Hindlimb muscle (tissue), 1 donor: ENCODE results near the gene ORM1. TPM values are rescaled to one million over a fixed set of nuclear protein-coding genes. Genes with fewer than 3 reads are reported as not detected.

Experiments used
- DNase-seq: peaks from one replicate; pipeline ENCODE4 v3.0.0-alpha.2; 2013
- polyA plus RNA-seq: library from polyadenylated mRNA; unstranded; fragments of 120-200 nt; gene quantifications from one replicate; pipeline ENCODE4 v1.2.1, GENCODE V29; 2013; ENCODE audit not compliant: insufficient read length

The ORM1 gene
- polyA plus RNA-seq, 1 donor = 0.30 TPM

DNA sequence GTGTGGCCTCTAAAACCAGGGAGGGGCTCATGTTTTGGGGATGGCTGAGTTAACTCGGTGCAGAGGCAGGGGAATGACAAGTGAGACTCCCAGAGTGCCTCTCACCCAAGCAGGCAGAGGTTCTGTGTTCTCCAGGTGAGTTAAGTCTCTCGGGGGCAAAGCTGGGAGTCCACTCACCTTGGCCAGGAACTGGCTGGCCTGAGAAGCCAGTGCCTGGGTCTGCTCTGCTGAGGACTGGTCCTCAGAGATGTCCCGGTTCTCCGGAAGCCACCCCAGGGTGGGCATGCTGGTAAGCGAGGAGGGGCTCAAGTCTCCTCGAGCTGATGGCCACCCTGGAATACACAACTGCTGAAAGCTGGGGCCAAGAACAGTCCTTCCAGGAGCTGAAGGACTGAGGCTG, 44.5 kb downstream of the ORM1 start:
- no peak for DNase-seq

GRCh38 chr9:114367772-114368569, 45.1 kb downstream of the ORM1 start:
- DNase-seq = no peak

DNA sequence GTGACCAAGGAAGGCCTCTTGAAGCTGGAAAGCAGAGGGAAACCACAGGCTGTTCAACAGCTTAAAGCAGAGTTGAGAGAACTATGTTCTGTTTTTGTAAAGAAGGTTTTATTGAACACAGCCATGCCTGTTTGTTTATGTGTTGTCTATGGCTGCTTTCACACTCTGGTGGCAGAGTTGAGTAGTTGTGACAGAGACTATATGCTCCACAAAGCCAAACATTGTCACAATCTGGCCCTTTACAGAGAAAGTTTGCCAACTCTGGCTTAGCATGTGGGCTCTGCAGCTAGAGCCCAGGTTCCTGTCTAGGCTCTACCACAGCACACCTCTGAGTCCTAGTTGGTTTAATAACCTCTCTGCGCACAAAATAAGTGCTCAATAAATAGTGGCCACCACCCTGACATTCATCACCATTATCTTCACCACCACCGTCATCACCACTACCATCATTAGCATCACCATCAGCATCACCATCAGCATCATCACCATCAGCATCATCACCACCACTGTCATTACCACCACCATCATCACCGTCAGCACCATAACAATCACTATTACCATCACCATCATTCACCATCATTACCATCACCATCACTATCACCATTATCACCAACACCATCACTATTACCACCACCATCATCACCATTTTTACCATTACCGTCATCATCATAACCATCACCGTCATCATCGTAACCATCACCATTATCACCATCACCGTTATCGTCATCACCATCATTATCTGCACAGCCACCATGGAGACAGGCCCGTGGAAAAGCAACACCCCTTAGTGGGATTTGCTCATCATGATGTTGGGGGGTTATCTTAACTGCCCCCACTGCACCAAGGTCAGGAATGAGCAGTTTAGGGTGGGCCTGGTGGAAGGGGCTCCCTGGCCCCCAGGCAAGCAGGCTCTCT, 46.6 kb downstream of the ORM1 start:
- DNase-seq = no peak

DNA sequence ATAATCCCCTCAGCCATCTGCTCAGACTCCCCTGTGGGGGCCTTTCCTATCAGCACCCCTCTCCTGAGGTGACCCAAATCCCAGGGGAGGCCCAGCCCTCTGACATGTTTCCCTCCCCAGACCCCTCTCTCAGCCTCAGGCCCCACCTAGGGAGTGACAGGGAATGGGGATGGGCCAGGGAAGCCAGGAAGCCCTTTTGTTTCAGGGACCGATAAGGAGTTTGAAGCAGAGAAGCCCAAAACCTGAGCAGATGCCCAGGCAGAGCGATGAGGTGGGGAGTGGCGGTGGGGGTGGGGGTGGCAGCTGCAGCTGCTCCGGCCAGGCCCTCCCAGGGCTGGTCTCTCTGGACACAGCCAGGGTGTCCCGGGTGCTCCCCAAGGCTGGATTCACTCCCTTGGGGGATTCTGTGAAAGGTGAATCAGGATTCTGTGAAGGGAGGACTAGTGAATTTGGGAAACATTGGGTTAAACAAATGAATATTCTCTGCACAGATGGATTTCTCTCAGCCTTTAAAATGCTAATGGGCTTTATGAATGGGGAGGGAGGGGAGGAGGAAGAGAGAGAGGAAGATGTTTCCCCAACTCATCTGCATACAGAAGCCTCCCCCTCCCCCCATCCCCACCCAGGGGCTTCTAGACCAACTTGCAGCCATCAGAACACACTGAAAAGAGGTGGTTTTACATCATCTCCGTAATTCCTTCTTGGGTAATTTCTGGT, 47.5 kb downstream of the ORM1 start:
- no peak for DNase-seq

DNA sequence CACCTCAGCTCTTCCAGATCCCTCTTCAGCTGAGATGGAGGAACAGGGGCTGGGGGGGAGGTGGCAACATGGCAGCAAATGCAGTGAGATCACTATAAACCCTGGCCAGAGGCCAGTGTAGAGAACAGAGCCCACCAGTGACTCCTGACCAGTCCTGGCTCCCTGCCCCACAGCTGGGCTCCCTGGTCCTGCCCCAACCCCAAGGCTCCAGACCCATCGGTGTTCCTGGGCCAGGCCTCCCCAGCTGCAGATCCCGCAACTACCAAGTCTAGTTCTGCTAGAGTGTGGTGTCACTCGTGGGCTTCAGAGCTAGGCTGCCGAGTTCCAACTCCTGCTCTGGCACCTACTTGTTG, 48.0 kb downstream of the ORM1 start:
- DNase-seq = no peak

GRCh38 chr9:114371343-114371944, 48.5 kb downstream of the ORM1 start:
- DNase-seq = no peak

DNA sequence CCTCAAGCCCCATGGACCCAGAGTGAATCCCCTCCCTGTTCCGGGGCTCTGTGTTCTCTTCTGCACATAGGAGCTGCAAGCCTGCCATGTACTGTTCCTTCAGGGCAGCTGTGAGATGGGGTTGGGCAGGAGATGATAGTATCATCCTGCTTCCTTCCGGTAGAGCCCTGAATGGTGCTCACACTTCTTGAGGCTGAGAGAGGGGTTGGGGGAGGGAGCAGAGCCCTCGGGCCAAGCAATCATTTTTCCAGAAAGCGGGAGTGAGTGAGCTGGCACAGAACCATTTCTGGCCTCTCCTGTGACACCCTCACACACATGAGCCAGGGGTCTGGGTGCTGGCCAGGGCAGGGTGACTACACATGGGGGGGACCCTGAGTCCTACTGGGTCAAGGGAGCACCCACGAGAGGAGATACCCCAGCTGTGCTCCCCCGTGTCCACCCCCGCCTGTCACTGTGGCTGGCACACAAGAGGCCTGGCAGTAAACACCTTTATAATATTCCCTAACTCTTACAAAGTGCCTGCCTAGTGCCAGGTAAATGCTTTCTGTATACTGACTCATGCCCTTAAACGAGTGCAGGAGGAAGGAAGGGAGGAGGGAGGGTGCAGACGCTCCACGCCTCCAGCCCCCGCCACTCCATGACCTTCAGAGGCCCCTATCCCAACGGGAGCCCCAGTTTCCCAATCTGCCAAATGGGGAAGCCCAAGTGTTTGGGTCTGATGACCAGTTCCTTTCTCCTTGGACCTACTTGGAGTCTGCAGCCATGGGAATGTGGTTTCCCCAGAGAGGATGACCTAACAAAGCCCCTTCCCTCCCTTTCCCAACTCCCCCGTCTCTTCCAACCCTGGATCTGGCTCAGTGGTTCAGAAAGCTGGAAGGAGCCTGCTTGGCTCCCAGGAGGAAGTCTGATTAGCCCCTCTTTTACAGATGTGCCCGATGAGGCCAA, 49.3 kb downstream of the ORM1 start:
- DNase-seq = no peak

DNA sequence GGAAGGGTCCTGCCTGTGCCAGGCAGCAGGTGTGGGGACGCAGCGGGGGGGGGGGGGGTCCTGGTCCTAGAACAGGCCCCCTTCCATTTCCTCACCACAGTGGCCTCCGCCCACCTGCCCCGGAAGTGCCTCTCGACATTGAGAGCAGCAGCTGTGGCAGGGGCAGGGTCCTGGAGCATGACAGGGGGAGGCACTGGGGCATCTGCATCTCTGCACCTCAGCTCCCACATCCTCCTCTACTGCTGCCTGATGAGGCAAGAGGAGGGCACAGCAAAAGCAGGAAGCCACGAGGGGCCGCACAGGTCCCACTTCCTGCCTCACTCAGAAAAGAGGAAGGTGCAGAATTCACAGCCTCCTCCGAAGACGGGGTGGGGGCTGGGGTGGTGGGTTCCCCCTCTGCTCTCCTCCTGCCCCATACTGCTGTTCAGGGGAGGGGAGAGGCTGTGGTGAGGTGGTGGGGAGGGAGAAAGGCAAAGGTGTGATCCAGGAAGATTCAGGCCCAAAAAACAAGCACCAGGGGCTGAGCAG, 50.1 kb downstream of the ORM1 start:
- no peak for DNase-seq

GRCh38 chr9:114373960-114374730, 51.2 kb downstream of the ORM1 start:
- DNase-seq = no peak

DNA sequence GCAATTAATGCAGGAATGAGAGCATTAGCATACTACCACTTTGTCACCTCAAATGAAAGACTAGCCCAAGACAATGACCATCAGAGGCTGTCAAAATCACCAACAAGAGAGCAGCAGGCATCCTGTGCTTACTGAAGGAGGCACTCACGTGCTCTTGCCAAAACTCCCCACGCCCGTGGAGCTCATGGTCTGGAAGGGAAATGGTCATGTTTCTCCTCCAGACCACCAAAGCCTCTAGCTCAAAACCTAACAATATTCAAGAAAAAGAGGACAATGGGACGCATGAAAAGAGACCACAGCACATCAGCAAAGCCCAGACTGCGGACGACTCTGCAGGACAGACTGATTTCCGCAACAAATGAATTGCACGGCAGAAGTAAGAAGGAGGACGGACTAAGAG, 52.0 kb downstream of the ORM1 start:
- DNase-seq = no peak

GRCh38 chr9:114375386-114376175, 52.7 kb downstream of the ORM1 start:
- DNase-seq = no peak

Other genes starting within 250 kb of the ORM1 start
- 0.27 TPM for gene AMBP, start 244.8 kb upstream of the ORM1 start, polyA plus RNA-seq
- gene KIF12, start 223.8 kb upstream of the ORM1 start, polyA plus RNA-seq = 0.52 TPM
- 36.9 TPM for gene COL27A1, start 167.6 kb upstream of the ORM1 start, polyA plus RNA-seq
- 0.37 TPM for gene ORM2, start 6.8 kb downstream of the ORM1 start, polyA plus RNA-seq
- gene AKNA, start 64.9 kb downstream of the ORM1 start, polyA plus RNA-seq = 10.5 TPM
- 2.1 TPM for gene WHRN, start 182.4 kb downstream of the ORM1 start, polyA plus RNA-seq